Measurements from ENCODE around the gene ASXL2.
"Not testable (repeated sequence)": the region's sequence is repeated elsewhere in the genome, so short reads cannot be mapped to it uniquely, and the experiment has no call there.

The ASXL2 gene

GRCh38 chr2:25838152-25838756, 40.0 kb downstream of the ASXL2 start:
- DNase-seq (ENCODE audit: low read depth in 2 of 2, low spot score in 1 of 2), result no peak

- DNase-seq (ENCODE audit: low read depth in 2 of 2, low spot score in 1 of 2), result no peak
Measured at GRCh38 chr2:25835906-25836305, 42.4 kb downstream of the ASXL2 start.

DNA sequence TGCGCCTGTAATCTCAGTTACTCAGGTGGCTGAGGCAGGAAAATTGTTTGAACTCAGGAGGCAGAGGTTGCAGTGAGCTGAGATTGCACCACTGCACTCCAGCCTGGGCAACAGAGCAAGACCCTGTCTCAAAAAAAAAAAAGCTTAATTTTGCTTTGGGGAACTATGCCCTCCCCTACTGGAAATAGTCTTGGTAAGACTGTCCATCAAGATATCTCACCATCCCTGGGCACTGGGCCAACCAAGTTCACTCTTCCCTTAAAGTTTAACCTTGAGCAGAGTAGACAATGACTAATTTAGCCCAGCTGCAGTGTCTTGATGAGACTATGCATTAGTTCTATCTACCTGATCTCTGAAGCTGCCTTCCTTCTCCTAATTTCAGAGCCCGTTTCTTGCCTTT, 44.7 kb downstream of the ASXL2 start:
- DNase-seq (ENCODE audit: low read depth in 2 of 2, low spot score in 1 of 2), result no peak

DNA sequence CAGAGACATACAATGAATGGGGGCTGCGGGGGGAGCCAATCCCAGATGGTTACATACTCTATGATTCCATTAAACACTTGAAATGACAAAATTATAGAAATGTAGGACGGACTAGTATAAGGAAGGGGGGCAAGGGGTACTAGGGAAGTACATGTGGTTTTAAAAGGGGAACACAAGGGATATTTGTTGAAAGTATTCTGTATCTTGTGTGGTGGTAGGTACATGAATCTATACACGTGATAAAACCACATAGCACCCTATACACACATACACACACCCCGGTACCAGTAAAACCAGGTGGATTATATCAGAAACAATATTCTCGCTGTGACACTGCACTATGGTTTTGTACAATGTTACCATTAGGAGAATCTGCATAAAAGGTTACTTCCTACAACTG, 45.4 kb downstream of the ASXL2 start:
- DNase-seq (ENCODE audit: low read depth in 2 of 2, low spot score in 1 of 2), result no peak

GRCh38 chr2:25831746-25832449, 46.4 kb downstream of the ASXL2 start:
- DNase-seq (ENCODE audit: low read depth in 2 of 2, low spot score in 1 of 2), result no peak

GRCh38 chr2:25829828-25830227, 48.5 kb downstream of the ASXL2 start:
- DNase-seq (ENCODE audit: low read depth in 2 of 2, low spot score in 1 of 2), result no peak

DNA sequence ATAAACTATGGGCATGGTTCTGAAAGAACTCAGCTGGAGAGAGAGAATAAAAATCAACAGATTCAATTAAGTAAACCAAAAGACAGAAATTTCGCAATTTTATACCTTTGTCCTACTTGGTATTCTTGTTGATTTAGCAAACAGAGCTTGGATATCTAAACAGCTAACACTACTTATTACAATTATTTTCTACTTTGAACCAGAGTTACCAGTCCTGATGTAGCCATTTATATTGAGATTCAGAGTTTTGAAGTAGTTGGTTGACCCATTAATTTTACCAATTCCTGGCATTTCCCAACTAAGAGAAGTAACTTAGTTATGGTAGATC, 48.9 kb downstream of the ASXL2 start:
- DNase-seq (ENCODE audit: low read depth in 2 of 2, low spot score in 1 of 2), result no peak

DNA sequence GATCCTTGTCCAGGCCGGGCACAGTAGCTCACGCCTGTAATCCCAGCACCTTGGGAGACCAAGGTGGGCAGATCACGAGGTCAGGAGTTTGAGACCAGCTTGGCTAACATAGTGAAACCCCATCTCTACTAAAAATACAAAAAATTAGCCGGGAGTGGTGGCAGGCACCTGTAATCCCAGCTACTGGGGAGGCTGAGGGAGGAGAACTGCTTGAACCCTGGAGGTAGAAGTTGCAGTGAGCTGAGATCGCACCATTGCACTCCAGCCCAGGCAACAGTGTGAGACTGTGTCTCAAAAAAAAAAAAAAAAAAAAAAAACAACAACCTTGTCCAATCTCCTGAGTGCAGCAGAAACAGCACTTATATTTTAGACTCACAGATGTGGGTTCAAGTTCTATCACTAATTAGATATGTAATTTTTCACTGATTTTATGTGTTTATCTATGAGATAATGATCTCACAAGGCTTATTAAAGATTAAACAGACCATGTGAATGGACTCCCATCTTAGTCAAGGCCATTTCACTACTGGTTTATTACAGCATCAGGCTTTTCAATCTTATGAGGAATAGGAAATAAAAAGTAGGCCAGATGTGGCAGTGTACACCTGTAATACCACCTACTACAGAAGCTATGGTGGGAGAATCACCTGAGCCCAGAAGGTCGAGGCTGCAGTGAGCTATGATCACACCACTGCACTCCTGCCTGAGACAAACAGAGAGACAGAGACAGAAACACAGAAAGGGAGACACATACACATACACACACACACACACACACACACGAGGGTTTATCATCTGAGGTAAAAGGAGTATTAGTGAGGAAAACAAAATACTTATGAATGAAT, 49.5 kb downstream of the ASXL2 start:
- not testable (repeated sequence) for DNase-seq (ENCODE audit: low read depth in 2 of 2, low spot score in 1 of 2)

GRCh38 chr2:25825238-25825637, 53.0 kb downstream of the ASXL2 start:
- no peak for DNase-seq (ENCODE audit: low read depth in 2 of 2, low spot score in 1 of 2)

- no peak for DNase-seq (ENCODE audit: low read depth in 2 of 2, low spot score in 1 of 2)
Measured at GRCh38 chr2:25824718-25825117, 53.6 kb downstream of the ASXL2 start.

DNA sequence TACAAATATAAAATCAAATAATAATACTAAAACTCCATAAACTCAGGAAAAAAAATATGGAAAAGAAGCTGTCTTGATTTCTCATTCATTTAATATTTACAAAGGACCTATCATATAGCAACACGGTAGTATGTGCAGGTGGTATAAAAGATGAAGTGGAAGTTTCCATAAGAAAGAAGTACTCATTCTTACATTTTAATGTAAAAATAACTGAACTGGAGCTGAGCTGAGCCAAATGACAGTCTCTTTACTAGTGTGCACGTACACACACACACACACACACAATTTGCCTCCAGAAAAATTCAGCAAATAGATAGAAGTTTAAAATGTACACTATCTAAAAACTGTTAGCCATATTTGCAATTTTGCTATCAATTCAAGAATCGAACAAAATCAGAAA, 54.1 kb downstream of the ASXL2 start:
- DNase-seq (ENCODE audit: low read depth in 2 of 2, low spot score in 1 of 2), result no peak

DNA sequence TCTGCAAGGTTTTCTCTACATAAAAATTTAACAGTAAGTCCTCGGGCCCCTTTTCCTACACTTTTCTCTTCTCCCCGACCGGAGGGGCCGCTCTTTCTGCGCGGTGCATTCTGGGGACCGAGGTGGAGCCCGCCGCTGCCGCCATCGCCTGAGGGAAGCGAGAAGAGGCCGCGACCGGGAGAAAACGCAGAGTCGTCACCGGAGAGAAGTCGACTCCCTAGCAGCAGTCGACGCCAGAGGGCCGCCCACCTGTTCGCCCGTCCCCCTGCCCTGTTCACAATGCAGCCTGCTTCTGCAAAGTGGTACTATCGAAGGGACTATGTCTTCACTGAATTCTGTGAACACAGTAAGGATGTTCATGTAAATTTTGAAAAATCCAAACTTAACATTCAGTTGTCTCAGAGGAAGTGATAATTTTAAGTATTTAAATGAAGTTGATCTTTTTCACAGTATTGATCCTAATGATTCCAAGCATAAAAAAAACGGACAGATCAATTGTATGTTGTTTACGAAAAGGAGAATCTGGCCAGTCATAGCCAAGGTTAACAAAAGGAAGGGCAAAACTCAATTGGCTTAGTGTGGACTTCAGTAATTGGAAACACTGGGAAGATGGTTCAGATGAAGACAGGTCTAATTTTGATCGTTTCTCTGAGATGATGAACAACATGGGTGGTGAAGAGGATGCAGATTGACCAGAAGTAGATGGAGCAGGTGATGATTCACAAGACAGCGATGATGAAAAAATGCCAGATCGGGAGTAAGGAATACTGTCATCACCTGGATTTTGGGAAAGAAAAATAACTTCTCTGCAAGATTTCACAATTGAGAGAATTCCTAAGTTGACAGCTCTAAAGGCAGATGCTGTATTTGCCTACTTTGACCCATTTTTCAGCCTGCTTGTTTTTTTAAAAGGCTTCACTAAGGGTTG, 55.8 kb downstream of the ASXL2 start:
- peak; percentile 6 to 29 for DNase-seq (ENCODE audit: low read depth in 2 of 2, low spot score in 1 of 2)

DNA sequence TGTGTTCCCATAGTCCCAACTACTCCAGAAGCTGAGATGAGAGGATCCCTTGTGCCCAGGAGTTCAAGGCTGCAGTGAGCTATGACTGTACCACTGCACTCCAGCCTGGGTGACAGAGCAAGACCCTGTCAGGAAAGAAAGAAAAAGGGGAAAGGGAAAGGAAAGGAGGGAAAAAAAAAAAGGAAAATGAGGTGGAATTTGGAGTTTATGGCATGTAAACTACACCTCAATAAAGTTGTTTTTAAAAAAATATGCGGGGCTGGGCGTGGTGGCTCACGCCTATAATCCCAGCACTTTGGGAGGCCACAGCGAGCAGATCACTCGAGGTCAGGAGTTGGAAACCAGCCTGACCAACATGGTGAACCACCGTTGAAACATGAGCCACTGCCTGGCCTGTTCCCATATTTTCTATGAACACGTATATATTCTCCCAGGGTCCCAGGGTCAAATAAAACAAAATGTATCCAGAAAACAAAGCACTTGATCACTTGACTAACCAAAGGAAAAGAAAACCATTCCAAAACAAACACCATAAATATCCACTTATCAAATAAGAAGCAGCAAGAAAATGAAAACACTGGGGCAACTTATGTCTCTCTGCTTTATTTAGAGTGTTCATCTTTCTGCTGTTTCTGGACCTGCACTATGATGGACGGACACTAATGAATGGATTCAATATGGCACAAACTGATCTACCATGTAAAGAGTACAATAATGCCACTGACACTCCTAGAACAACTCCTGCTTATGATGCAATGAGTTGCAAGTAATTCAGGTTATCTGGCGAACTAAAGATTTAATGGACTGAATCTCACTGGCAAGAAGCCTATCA, 56.8 kb downstream of the ASXL2 start:
- no peak for DNase-seq (ENCODE audit: low read depth in 2 of 2, low spot score in 1 of 2)

DNA sequence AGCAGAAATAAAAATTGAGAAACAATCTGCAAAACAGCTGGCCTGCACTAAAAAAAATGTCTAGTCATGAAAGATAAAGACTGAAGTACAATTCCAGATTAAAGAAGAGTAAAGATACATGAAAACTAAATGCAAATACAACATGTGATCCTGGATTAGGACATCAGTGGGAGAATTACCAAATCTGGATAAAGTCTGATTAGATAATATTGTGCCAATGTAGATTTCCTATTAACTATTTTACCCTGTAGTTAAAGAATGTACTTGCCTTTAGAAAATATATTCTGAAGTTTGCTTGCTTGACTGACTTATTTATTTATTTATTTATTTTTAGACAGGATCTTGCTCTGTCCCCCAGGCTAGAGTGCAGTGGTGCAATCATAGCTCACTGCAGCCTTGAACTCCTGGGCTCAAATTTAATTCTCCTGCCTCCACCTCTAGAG, 58.7 kb downstream of the ASXL2 start:
- DNase-seq (ENCODE audit: low read depth in 2 of 2, low spot score in 1 of 2), result no peak

GRCh38 chr2:25817630-25818029, 60.7 kb downstream of the ASXL2 start:
- no peak for DNase-seq (ENCODE audit: low read depth in 2 of 2, low spot score in 1 of 2)

GRCh38 chr2:25817006-25817405, 61.3 kb downstream of the ASXL2 start:
- no peak for DNase-seq (ENCODE audit: low read depth in 2 of 2, low spot score in 1 of 2)

GRCh38 chr2:25816249-25816648, 62.0 kb downstream of the ASXL2 start:
- no peak for DNase-seq (ENCODE audit: low read depth in 2 of 2, low spot score in 1 of 2)

DNA sequence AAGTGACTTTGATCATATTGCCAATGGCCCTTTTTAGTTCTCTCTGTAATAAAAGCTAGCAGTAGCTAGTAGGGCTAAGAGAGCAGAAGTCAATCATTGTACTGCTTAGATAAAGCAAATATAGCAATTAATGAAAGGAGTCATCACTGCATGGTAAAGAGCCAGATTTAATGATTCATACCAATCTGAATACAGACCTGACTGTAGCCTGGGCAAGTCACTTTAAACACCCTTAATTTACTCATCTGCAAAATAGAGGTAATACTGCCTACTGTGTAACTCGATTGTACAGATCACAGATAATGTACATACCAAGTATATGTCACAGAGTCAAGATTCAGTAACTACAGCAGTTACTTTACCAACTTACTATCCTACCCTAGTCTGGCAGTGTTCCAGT, 63.6 kb downstream of the ASXL2 start:
- DNase-seq (ENCODE audit: low read depth in 2 of 2, low spot score in 1 of 2), result no peak

DNA sequence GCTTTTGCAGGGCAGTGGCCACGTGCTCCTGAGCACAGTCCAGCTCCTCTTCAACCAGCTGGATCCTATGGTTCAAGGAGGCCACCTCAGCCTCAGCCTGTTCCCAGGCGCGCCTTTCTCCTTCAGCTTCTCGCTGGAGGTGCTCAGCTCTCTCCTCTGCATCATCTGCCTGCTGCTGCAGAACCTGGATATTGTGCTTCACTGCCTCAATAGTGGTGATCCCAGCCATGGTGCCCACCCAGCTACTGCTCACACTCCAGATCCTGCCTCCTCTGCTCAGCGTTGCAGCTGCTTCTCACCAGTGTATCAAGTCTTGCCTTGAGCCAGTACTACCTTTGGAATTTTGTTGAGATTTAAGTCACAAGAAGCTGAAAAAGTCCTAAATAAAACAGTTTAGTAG, 67.9 kb downstream of the ASXL2 start:
- no peak for DNase-seq (ENCODE audit: low read depth in 2 of 2, low spot score in 1 of 2)

DNA sequence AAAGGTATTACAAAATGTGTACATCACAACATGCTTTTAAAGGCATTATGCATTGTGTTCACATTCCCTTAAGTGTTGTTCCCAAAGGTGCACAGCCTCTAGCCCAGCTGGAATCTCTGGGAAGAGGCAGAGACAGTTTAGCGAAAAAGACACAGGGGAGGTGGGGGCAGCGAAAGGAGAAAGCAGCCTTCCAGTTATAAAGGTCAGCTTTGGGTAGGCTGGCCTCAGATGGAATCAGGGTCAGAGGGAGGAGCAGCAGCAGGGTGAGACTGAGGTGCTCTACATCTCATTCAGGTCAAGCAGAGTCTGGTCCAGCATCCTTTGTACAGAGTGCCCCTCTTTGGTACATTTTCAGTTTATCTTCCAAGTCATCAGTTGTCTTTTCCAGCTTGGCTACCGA, 68.6 kb downstream of the ASXL2 start:
- DNase-seq (ENCODE audit: low read depth in 2 of 2, low spot score in 1 of 2), result no peak

Data from stimulated activated CD8-positive, alpha-beta memory T cell treated with anti-CD3 and anti-CD28 coated beads, Interleukin-4, amount 100 ng/mL, for 1 hour (primary cell).